Measurements from ENCODE around the gene CRIM1. TPM values are rescaled to one million over a fixed set of nuclear protein-coding genes. Genes with fewer than 3 reads are reported as not detected.

CRIM1 gene
- total and polyA plus RNA-seq, 2 donors (not counting 1 experiment from before 2014, with no cell fraction given) = 364 to 661 TPM

DNA sequence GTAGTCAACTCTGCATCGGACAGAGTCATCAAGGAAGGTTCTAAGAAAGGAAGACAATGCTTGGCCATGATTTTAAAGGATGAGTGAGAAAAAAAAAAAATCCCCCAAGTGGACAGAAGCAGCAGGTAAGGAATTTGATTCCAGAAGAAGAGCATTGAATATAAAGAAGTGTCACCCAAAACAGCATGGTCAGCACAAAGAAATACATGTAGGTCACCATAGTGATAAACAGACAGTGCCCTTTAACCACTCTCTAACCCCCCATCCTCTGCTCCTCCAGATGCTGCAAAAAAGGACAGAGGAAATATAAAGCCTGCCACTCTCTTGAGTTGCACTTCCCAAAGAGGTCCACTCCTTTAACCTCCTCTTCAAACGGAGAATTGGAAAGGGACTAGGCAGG lies 219.0 kb downstream of the CRIM1 start:
- peaks cover 7% of the 10 kb centered on the region for H3K79me2 ChIP-seq (ENCODE audit: control insufficient read depth, insufficient read depth, low read length)
- H4K20me1 ChIP-seq (ENCODE audit: control insufficient read depth, extremely low read depth, insufficient read depth, low read length) = no peaks in the 10 kb centered on the region
- H3K9me3 ChIP-seq (ENCODE audit: control insufficient read depth, insufficient read depth, low read depth, low read length) = no peaks in the 10 kb centered on the region
- H3K27ac ChIP-seq (ENCODE audit: insufficient read depth, low read length) = no peak overlapping the region
- no peaks in the 10 kb centered on the region for H3K27me3 ChIP-seq (ENCODE audit: control insufficient read depth, insufficient read depth, low read length)
- no peak overlapping the region for H3K9ac ChIP-seq (ENCODE audit: insufficient read depth, low read length)
- H3K36me3 ChIP-seq (ENCODE audit: control insufficient read depth, insufficient read depth, low read length) = peaks cover 2% of the 10 kb centered on the region
- no peak overlapping the region for H3K4me3 ChIP-seq (replicated peaks in 1 of 4; ENCODE audit: control extremely low read depth in 1 of 4, insufficient read depth in 1 of 4, low read depth in 3 of 4, low read length in 4 of 4)
- no peak for TF ChIP-seq CTCF (conservative IDR thresholded peaks at IDR 0.05 in 1 of 2, IDR thresholded peaks at IDR 0.05 in 1 of 2; ENCODE audit: low read depth in 1 of 2, low read length in 2 of 2)
- no peak for TF ChIP-seq EZH2 (IDR thresholded peaks at IDR 0.05; ENCODE audit: low read length, missing control alignments)
- DNase-seq (ENCODE audit: low read depth in 2 of 2) = no peak
- H3K4me1 ChIP-seq (ENCODE audit: control insufficient read depth, extremely low read depth, insufficient read depth, low read length) = peaks cover 3% of the 10 kb centered on the region
- H3K4me2 ChIP-seq (ENCODE audit: extremely low read depth, insufficient read depth, low read length) = no peak overlapping the region
- no peak overlapping the region for H2AFZ ChIP-seq (ENCODE audit: low read length)

DNA sequence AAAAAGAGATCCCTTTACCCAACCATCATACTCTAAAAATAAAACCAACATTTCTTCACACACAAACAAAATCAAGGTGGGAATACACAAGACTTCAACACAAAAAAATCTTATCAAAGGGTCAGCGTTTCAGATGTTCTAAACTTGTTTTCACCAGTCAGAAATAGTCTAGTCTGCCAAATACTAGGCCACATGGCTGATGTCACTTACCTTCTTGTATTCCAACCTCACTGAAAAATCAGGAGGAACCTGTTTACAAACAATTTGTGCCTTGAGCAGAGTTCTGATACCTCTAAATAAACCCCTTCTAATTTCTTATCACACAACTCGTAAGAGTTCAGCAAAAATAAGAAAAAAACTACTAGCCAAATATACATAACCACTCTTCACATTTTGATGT lies 222.3 kb downstream of the CRIM1 start:
- Histone ChIP-seq H3K27ac (ENCODE audit: insufficient read depth, low read length) (no peak overlapping the region), H2AFZ (ENCODE audit: low read length) (no peak overlapping the region), H3K27me3 (ENCODE audit: control insufficient read depth, insufficient read depth, low read length) (no peaks in the 10 kb centered on the region), H3K9ac (ENCODE audit: insufficient read depth, low read length) (no peak overlapping the region), H3K4me3 (replicated peaks in 1 of 4; ENCODE audit: control extremely low read depth in 1 of 4, insufficient read depth in 1 of 4, low read depth in 3 of 4, low read length in 4 of 4) (no peak overlapping the region), H4K20me1 (ENCODE audit: control insufficient read depth, extremely low read depth, insufficient read depth, low read length) (no peaks in the 10 kb centered on the region), H3K36me3 (ENCODE audit: control insufficient read depth, insufficient read depth, low read length) (peaks cover 4% of the 10 kb centered on the region), H3K9me3 (ENCODE audit: control insufficient read depth, insufficient read depth, low read depth, low read length) (no peaks in the 10 kb centered on the region), H3K4me1 (ENCODE audit: control insufficient read depth, extremely low read depth, insufficient read depth, low read length) (no peaks in the 10 kb centered on the region), H3K79me2 (ENCODE audit: control insufficient read depth, insufficient read depth, low read length) (peaks cover 2% of the 10 kb centered on the region), H3K4me2 (ENCODE audit: extremely low read depth, insufficient read depth, low read length) (no peak overlapping the region)
- TF ChIP-seq EZH2 (IDR thresholded peaks at IDR 0.05; ENCODE audit: low read length, missing control alignments) (no peak), CTCF (conservative IDR thresholded peaks at IDR 0.05 in 1 of 2, IDR thresholded peaks at IDR 0.05 in 1 of 2; ENCODE audit: low read depth in 1 of 2, low read length in 2 of 2) (no peak)
- DNase-seq (ENCODE audit: low read depth in 2 of 2) = no peak

DNA sequence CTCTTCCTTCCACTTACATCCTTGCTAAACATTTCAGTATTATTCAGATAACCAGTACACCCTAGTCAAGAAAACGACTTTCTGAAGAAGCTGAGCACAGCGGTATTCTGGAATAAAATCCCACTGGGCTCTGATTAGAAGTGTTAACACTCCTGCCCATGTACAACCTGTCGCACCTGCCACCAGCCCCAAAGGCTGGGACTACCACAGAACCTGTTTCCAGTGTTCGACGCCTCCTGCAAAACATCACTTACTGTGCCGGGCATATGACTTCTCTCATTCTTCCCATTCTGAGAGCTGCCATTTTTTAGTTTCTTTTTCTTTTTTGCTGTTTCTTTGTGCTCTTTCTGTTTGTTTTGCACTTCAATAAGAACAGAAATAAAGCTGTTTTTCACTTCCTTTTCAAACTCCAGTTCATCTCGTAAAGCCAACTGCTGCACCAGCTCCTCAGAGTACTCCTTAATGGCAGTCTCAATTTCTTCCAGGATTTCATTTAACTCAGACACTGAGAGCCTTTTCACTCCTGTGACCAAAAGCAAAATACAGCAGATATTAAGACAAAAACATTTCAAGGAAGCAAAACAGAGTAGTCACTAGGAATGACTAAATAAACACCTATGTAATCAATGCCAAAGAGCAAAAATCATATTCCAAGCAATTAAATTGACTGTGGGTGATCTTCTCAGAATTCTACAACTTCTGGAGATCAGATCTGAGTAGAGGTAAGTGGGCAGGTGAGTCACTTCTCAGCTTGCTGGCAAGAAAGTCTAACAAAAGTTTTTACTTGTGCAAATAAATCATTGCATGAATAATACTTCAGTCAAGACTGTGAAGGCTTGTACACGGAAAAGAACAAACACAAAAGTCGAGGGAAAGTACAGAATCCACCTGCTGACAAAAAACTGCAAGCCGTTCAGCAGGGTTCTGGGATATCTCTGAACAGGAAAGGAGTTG lies 223.0 kb downstream of the CRIM1 start:
- DNase-seq (ENCODE audit: low read depth in 2 of 2) = peak in 1 of 2 donors; percentile 51
- Histone ChIP-seq H3K9ac (ENCODE audit: insufficient read depth, low read length) (no peak overlapping the region), H2AFZ (ENCODE audit: low read length) (no peak overlapping the region), H3K36me3 (ENCODE audit: control insufficient read depth, insufficient read depth, low read length) (peaks cover 6% of the 10 kb centered on the region), H3K79me2 (ENCODE audit: control insufficient read depth, insufficient read depth, low read length) (no peaks in the 10 kb centered on the region), H4K20me1 (ENCODE audit: control insufficient read depth, extremely low read depth, insufficient read depth, low read length) (no peaks in the 10 kb centered on the region), H3K27me3 (ENCODE audit: control insufficient read depth, insufficient read depth, low read length) (no peaks in the 10 kb centered on the region), H3K4me3 (replicated peaks in 1 of 4; ENCODE audit: control extremely low read depth in 1 of 4, insufficient read depth in 1 of 4, low read depth in 3 of 4, low read length in 4 of 4) (no peak overlapping the region), H3K4me2 (ENCODE audit: extremely low read depth, insufficient read depth, low read length) (no peak overlapping the region), H3K9me3 (ENCODE audit: control insufficient read depth, insufficient read depth, low read depth, low read length) (no peaks in the 10 kb centered on the region), H3K4me1 (ENCODE audit: control insufficient read depth, extremely low read depth, insufficient read depth, low read length) (no peaks in the 10 kb centered on the region), H3K27ac (ENCODE audit: insufficient read depth, low read length) (no peak overlapping the region)
- TF ChIP-seq EZH2 (IDR thresholded peaks at IDR 0.05; ENCODE audit: low read length, missing control alignments) (no peak), CTCF (conservative IDR thresholded peaks at IDR 0.05 in 1 of 2, IDR thresholded peaks at IDR 0.05 in 1 of 2; ENCODE audit: low read depth in 1 of 2, low read length in 2 of 2) (no peak)

Data from fibroblast of lung (primary cell).